ENCODE results near the gene USP30. TPM values are rescaled to one million over a fixed set of nuclear protein-coding genes. Genes with fewer than 3 reads are reported as not detected.

The USP30 gene
- total and polyA plus RNA-seq, 9 of the 15 experiments (the other 6 are each of a cell fraction or from before 2014, with no cell fraction given) = 1.4 to 15.2 (median 7.0) TPM

DNA sequence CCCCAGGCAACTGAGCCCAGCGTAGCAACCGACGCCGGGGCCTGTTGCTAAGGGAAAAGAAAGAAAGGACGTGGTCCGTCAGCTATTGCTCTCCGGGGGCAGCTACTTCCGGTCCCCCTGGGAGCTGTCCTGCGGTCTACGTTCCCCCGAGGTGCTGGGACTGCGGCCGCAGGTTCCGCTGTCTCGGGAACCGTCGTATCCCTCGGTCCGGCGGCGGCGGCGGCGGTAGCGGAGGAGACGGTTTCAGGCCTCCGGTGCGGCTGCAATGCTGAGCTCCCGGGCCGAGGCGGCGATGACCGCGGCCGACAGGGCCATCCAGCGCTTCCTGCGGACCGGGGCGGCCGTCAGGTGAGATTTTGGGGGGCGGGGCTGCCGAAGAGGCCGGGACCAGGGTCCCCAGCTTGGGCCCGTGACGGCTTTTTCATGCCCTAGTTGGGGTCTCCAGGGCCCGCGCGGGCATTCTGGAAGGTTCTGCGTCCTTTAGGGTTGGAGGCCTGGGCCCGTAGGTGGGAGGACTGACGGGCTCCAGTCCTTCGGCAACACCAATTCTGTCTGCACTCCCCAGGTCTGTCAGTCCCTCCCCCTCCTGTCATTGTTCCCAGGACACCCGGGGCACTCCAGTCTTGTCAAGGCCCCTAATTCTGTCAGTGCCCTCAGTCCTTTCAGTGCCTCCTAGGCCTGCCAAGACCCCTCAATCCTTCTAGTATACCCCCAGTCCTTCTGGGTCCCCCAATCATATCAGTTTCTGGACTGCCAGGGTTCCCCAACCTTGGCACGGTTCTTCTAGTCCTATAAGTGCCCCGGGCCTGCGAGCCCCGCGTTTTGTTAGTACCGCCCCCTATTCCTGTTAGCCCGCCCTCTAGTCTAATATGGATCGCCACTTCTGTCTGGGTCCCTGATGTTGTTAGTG, at the start of gene USP30 (continued):
- TF ChIP-seq, protein P1, sequence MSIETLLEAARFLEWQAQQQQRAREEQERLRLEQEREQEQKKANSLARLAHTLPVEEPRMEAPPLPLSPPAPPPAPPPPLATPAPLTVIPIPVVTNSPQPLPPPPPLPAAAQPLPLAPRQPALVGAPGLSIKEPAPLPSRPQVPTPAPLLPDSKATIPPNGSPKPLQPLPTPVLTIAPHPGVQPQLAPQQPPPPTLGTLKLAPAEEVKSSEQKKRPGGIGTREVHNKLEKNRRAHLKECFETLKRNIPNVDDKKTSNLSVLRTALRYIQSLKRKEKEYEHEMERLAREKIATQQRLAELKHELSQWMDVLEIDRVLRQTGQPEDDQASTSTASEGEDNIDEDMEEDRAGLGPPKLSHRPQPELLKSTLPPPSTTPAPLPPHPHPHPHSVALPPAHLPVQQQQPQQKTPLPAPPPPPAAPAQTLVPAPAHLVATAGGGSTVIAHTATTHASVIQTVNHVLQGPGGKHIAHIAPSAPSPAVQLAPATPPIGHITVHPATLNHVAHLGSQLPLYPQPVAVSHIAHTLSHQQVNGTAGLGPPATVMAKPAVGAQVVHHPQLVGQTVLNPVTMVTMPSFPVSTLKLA (conservative IDR thresholded peaks at IDR 0.05) = peak; percentile 58 to 82
- TF ChIP-seq ZC3H4 (CRISPR knock-in tag; IDR thresholded peaks at IDR 0.05; ENCODE audit: borderline replicate concordance) (no peak), ZNF41 (CRISPR knock-in tag; conservative IDR thresholded peaks at IDR 0.05) (no peak), MEF2D (tag; conservative IDR thresholded peaks at IDR 0.05; ENCODE audit: low read depth) (no peak; the same call in 1 of the 2 replicates), HDGF (IDR thresholded peaks at IDR 0.05) (no peak), POLR2AphosphoS2 (IDR thresholded peaks at IDR 0.05; ENCODE audit: low read length) (no peak), CHD4 (IDR thresholded peaks at IDR 0.05; ENCODE audit: insufficient read depth, insufficient replicate concordance, low read depth, low read length, poor library complexity, severe bottlenecking) (no peak), ILF3 (IDR thresholded peaks at IDR 0.05; ENCODE audit: borderline replicate concordance) (no peak), YBX1 (IDR thresholded peaks at IDR 0.05) (no peak), IFI16 (CRISPR knock-in tag; IDR thresholded peaks at IDR 0.05) (no peak), FOXA1 (IDR thresholded peaks at IDR 0.05; ENCODE audit: borderline replicate concordance) (no peak), CBFA2T3 (IDR thresholded peaks at IDR 0.05) (no peak), ZNF436 (CRISPR knock-in tag; IDR thresholded peaks at IDR 0.05) (no peak)
- TF ChIP-seq, protein P2, sequence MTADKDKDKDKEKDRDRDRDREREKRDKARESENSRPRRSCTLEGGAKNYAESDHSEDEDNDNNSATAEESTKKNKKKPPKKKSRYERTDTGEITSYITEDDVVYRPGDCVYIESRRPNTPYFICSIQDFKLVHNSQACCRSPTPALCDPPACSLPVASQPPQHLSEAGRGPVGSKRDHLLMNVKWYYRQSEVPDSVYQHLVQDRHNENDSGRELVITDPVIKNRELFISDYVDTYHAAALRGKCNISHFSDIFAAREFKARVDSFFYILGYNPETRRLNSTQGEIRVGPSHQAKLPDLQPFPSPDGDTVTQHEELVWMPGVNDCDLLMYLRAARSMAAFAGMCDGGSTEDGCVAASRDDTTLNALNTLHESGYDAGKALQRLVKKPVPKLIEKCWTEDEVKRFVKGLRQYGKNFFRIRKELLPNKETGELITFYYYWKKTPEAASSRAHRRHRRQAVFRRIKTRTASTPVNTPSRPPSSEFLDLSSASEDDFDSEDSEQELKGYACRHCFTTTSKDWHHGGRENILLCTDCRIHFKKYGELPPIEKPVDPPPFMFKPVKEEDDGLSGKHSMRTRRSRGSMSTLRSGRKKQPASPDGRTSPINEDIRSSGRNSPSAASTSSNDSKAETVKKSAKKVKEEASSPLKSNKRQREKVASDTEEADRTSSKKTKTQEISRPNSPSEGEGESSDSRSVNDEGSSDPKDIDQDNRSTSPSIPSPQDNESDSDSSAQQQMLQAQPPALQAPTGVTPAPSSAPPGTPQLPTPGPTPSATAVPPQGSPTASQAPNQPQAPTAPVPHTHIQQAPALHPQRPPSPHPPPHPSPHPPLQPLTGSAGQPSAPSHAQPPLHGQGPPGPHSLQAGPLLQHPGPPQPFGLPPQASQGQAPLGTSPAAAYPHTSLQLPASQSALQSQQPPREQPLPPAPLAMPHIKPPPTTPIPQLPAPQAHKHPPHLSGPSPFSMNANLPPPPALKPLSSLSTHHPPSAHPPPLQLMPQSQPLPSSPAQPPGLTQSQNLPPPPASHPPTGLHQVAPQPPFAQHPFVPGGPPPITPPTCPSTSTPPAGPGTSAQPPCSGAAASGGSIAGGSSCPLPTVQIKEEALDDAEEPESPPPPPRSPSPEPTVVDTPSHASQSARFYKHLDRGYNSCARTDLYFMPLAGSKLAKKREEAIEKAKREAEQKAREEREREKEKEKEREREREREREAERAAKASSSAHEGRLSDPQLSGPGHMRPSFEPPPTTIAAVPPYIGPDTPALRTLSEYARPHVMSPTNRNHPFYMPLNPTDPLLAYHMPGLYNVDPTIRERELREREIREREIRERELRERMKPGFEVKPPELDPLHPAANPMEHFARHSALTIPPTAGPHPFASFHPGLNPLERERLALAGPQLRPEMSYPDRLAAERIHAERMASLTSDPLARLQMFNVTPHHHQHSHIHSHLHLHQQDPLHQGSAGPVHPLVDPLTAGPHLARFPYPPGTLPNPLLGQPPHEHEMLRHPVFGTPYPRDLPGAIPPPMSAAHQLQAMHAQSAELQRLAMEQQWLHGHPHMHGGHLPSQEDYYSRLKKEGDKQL (CRISPR knock-in tag; IDR thresholded peaks at IDR 0.05; ENCODE audit: borderline replicate concordance) = no peak
- TF ChIP-seq, protein P3, sequence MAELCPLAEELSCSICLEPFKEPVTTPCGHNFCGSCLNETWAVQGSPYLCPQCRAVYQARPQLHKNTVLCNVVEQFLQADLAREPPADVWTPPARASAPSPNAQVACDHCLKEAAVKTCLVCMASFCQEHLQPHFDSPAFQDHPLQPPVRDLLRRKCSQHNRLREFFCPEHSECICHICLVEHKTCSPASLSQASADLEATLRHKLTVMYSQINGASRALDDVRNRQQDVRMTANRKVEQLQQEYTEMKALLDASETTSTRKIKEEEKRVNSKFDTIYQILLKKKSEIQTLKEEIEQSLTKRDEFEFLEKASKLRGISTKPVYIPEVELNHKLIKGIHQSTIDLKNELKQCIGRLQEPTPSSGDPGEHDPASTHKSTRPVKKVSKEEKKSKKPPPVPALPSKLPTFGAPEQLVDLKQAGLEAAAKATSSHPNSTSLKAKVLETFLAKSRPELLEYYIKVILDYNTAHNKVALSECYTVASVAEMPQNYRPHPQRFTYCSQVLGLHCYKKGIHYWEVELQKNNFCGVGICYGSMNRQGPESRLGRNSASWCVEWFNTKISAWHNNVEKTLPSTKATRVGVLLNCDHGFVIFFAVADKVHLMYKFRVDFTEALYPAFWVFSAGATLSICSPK (IDR thresholded peaks at IDR 0.05; ENCODE audit: borderline replicate concordance) = no peak

All from K562 (cell line).